SW480 (cell line): Measurements from ENCODE around the gene VPS13C.

ENCODE experiments used
- DNase-seq: peaks from one replicate; pipeline ENCODE4 v3.0.0-alpha.2; 2016; ENCODE audit warnings: low spot score

The VPS13C gene

GRCh38 chr15:62060113-62060895, at the start of gene VPS13C:
VPS13C (minus strand) TSS chr15:62060447; CDS start chr15:62060374, 73 bp downstream.
- DNase-seq, result peak; percentile 94

GRCh38 chr15:62109437-62109836, 49.2 kb upstream of the VPS13C start:
- DNase-seq, result no peak

GRCh38 chr15:62108411-62108810, 48.2 kb upstream of the VPS13C start:
- DNase-seq, result no peak

GRCh38 chr15:62107571-62108121, 47.4 kb upstream of the VPS13C start:
- peak; percentile 6 for DNase-seq

GRCh38 chr15:62106096-62106495, 45.8 kb upstream of the VPS13C start:
- no peak for DNase-seq

- no peak for DNase-seq
These were observed 45.0 kb upstream of the VPS13C start for GRCh38 chr15:62105266-62105665.

GRCh38 chr15:62104846-62105245, 44.6 kb upstream of the VPS13C start:
- no peak for DNase-seq

- no peak for DNase-seq
These were observed 44.2 kb upstream of the VPS13C start for GRCh38 chr15:62104401-62104800.

GRCh38 chr15:62103431-62103830, 43.2 kb upstream of the VPS13C start:
- no peak for DNase-seq

- no peak for DNase-seq
These were observed 38.9 kb upstream of the VPS13C start for GRCh38 chr15:62099094-62099601.

- no peak for DNase-seq
These were observed 34.1 kb upstream of the VPS13C start for GRCh38 chr15:62094388-62094787.

GRCh38 chr15:62093809-62094208, 33.6 kb upstream of the VPS13C start:
- no peak for DNase-seq

- DNase-seq, result no peak
These were observed 30.7 kb upstream of the VPS13C start for GRCh38 chr15:62090988-62091387.

GRCh38 chr15:62089616-62090015, 29.4 kb upstream of the VPS13C start:
- DNase-seq, result no peak

GRCh38 chr15:62088353-62088693, 28.1 kb upstream of the VPS13C start:
- DNase-seq, result no peak

- DNase-seq, result no peak
These were observed 27.6 kb upstream of the VPS13C start for GRCh38 chr15:62087671-62088352.

GRCh38 chr15:62085740-62086139, 25.5 kb upstream of the VPS13C start:
- DNase-seq, result no peak

- no peak for DNase-seq
These were observed 23.2 kb upstream of the VPS13C start for GRCh38 chr15:62083194-62084154.

GRCh38 chr15:62079594-62079993, 19.3 kb upstream of the VPS13C start:
- no peak for DNase-seq

GRCh38 chr15:62075595-62076277, 15.5 kb upstream of the VPS13C start:
- DNase-seq, result peak; percentile 38

- peak; percentile 41 for DNase-seq
These were observed 11.6 kb upstream of the VPS13C start for GRCh38 chr15:62071711-62072308.
